Duodenal mucosa (tissue), 2 donors: Measurements from ENCODE around the gene EIF2B2.

Source experiments
- H3K27ac ChIP-seq: one replicate; pipeline ENCODE4 v1.7.0; 2013; ENCODE audit warnings: low read depth, low read length
- H3K27me3 ChIP-seq, 2 donors: one replicate each; pipeline ENCODE4 v1.7.0; 2013; ENCODE audit warnings: low read length in 2 of 2, control low read depth in 1 of 2; ENCODE audit not compliant: insufficient read depth in 2 of 2, control insufficient read depth in 1 of 2
- H3K36me3 ChIP-seq, 2 donors: one replicate each; pipeline ENCODE4 v1.7.0; 2013; ENCODE audit warnings: low read length in 2 of 2, control low read depth in 1 of 2; ENCODE audit not compliant: insufficient read depth in 2 of 2, control insufficient read depth in 1 of 2
- H3K4me1 ChIP-seq, 2 donors: one replicate each; pipeline ENCODE4 v1.7.0; 2013; ENCODE audit warnings: low read length in 2 of 2, control low read depth in 1 of 2; ENCODE audit not compliant: insufficient read depth in 2 of 2, control insufficient read depth in 1 of 2
- H3K4me3 ChIP-seq, 2 donors: one replicate each; pipeline ENCODE4 v1.7.0; 2013; ENCODE audit warnings: low read length in 2 of 2, low read depth in 1 of 2
- H3K9ac ChIP-seq, 2 donors: one replicate each; pipeline ENCODE4 v1.7.0; 2013; ENCODE audit warnings: low read length in 2 of 2, low read depth in 1 of 2
- H3K9me3 ChIP-seq, 2 donors: one replicate each; pipeline ENCODE4 v1.7.0; 2013; ENCODE audit warnings: low read length in 2 of 2, control low read depth in 1 of 2; ENCODE audit not compliant: control insufficient read depth in 1 of 2

EIF2B2 gene

GRCh38 chr14:74973905-74974363 lies 28.8 kb upstream of the EIF2B2 start:
- peaks cover 10 to 15% of the 10 kb centered on the region in 2 donors for H3K4me1 ChIP-seq
- no peaks in the 10 kb centered on the region for H3K36me3 ChIP-seq
- H3K9me3 ChIP-seq: no peaks in the 10 kb centered on the region
- H3K9ac ChIP-seq: no peak overlapping the region
- H3K27ac ChIP-seq: no peak overlapping the region
- no peaks in the 10 kb centered on the region for H3K27me3 ChIP-seq
- no peak overlapping the region for H3K4me3 ChIP-seq

- Histone ChIP-seq H3K27ac (no peak overlapping the region), H3K27me3 (no peaks in the 10 kb centered on the region), H3K36me3 (no peaks in the 10 kb centered on the region), H3K4me1 (peaks cover 10 to 15% of the 10 kb centered on the region in 2 donors), H3K4me3 (no peak overlapping the region), H3K9ac (no peak overlapping the region), H3K9me3 (no peaks in the 10 kb centered on the region)
These were observed 28.2 kb upstream of the EIF2B2 start for GRCh38 chr14:74974364-74975058.

- Histone ChIP-seq H3K9ac (no peak overlapping the region), H3K9me3 (no peaks in the 10 kb centered on the region), H3K4me1 (peaks cover 10 to 15% of the 10 kb centered on the region in 2 donors), H3K36me3 (no peaks in the 10 kb centered on the region), H3K27ac (no peak overlapping the region), H3K4me3 (no peak overlapping the region), H3K27me3 (no peaks in the 10 kb centered on the region)
These were observed 27.5 kb upstream of the EIF2B2 start for GRCh38 chr14:74975059-74975810.

GRCh38 chr14:74976264-74977113 lies 26.2 kb upstream of the EIF2B2 start:
- no peaks in the 10 kb centered on the region for H3K27me3 ChIP-seq
- H3K4me3 ChIP-seq: no peak overlapping the region
- H3K9me3 ChIP-seq: no peaks in the 10 kb centered on the region
- peaks cover 10 to 20% of the 10 kb centered on the region in 2 donors for H3K4me1 ChIP-seq
- no peak overlapping the region for H3K27ac ChIP-seq
- H3K9ac ChIP-seq: no peak overlapping the region
- H3K36me3 ChIP-seq: no peaks in the 10 kb centered on the region

GRCh38 chr14:74977164-74977900 lies 25.4 kb upstream of the EIF2B2 start:
- Histone ChIP-seq H3K4me1 (peaks cover 10 to 20% of the 10 kb centered on the region in 2 donors), H3K9ac (no peak overlapping the region)

GRCh38 chr14:74977901-74978385 lies 24.8 kb upstream of the EIF2B2 start:
- Histone ChIP-seq H3K4me3 (no peak overlapping the region), H3K4me1 (peaks cover 10 to 17% of the 10 kb centered on the region in 2 donors), H3K9ac (no peak overlapping the region), H3K9me3 (no peaks in the 10 kb centered on the region), H3K36me3 (no peaks in the 10 kb centered on the region), H3K27me3 (no peaks in the 10 kb centered on the region), H3K27ac (no peak overlapping the region)

More at GRCh38 chr14:74977164-74977900, 25.4 kb upstream of the EIF2B2 start:
- Histone ChIP-seq H3K4me3 (no peak overlapping the region), H3K27me3 (no peaks in the 10 kb centered on the region), H3K9me3 (no peaks in the 10 kb centered on the region), H3K27ac (no peak overlapping the region), H3K36me3 (no peaks in the 10 kb centered on the region)

GRCh38 chr14:74978416-74978947 lies 24.2 kb upstream of the EIF2B2 start:
- no peaks in the 10 kb centered on the region for H3K27me3 ChIP-seq
- H3K27ac ChIP-seq: no peak overlapping the region
- H3K4me1 ChIP-seq: peaks cover 8 to 11% of the 10 kb centered on the region in 2 donors
- no peaks in the 10 kb centered on the region for H3K36me3 ChIP-seq
- H3K9me3 ChIP-seq: no peaks in the 10 kb centered on the region
- H3K9ac ChIP-seq: no peak overlapping the region
- H3K4me3 ChIP-seq: no peak overlapping the region

- Histone ChIP-seq H3K9me3 (no peaks in the 10 kb centered on the region), H3K9ac (no peak overlapping the region), H3K27ac (no peak overlapping the region), H3K4me3 (no peak overlapping the region), H3K27me3 (no peaks in the 10 kb centered on the region), H3K4me1 (peaks cover 3 to 7% of the 10 kb centered on the region in 2 donors), H3K36me3 (no peaks in the 10 kb centered on the region)
These were observed 23.7 kb upstream of the EIF2B2 start for GRCh38 chr14:74979029-74979428.
